GM18870 (cell line): ENCODE results near the gene KANK4.
A peak's percentile ranks its signal among the peaks of the same experiment; 100 is the strongest.
"Not testable (repeated sequence)": the region's sequence is repeated elsewhere in the genome, so short reads cannot be mapped to it uniquely, and the experiment has no call there.

Experiments
- ATAC-seq: cut with Tn5 transposase; IDR thresholded peaks from one replicate; pipeline ENCODE4 v1.9.1; 2021; ENCODE audit warnings: moderate library complexity; ENCODE audit not compliant: unreplicated experiment

KANK4 gene

DNA sequence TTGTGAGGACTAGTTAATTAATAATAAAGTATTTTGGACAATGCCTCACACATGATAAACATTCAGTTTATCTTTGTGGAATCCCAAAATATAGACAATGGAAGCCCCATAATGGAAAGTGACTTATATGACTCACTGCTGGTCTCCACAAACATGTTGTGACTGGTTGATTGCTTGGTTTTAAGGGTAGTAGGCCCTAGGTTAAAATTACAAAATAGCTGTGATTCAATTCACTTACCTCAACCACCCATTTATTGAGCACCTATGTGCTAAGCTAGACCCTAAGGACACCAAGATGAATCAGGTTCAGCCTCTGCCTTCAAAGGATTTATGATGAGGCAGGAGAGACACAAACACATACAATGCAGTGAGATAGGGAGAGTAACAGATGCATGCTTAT lies 42.4 kb downstream of the KANK4 start:
- ATAC-seq, result no peak

DNA sequence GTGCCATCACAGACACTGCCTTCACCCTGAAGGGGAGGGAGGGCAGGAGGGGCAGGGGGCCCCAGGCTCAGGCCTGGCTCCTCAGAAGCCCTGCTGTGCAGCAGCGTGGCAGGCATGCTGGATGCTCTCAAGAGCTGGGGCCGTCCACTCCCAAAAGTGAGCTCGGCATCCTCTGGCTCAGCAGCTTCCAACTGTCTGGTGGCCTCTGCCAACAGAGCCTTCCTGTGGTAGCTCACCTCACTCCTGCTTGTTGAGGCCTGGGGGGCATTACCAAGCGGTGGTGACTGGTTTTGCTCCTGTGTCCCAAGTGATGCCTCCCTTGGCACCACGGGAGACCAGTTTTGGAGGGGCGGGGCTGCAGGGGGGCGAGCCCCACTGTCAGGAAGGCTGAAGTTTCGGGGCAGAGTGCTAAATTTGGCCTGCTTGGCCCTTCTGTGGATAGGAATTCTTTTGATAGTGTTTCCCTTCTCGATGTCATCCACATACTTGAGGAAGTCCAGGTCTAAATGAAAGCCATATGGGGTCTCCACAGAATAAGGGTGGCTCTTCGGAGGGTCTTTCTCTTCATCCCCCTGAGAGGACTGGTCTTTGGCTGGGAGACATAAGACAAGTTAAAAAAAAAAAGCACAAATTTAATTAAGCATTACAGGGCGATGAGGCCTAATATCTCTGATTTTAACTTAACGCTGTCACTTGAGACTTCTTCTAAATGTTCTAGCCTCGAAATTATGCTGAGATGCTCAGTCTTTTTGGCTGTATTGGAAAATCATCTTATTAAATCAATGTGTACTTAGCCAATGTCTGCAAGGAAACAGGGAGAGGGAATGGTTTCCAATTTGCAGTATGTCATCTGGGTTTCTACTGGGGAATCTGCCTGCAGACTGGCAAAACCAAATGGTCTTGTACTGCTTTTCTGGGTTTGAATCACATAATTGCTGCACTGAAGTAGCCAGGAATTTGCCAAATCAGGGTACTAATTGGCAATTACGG lies 44.4 kb downstream of the KANK4 start:
- ATAC-seq, result no peak

DNA sequence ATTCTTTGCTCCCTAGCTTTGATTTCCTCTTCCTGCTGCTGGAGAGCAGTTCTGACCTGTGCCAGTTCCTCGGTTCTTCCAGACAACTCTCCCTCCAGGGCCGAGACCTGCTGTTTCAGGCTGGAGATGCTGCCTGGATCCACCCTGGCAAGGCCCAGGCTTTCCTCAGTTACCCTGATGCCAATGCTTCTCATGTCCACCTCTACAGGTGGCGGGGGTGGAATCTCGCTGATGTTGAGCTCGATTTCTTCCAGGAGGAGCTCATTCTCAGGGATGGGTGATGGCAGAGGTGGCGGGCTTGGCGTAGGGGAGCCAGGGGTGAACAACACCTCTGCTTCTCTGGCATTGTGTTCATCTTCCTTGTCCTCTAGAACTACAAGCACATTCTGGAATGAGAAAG lies 45.3 kb downstream of the KANK4 start:
- ATAC-seq, result no peak

DNA sequence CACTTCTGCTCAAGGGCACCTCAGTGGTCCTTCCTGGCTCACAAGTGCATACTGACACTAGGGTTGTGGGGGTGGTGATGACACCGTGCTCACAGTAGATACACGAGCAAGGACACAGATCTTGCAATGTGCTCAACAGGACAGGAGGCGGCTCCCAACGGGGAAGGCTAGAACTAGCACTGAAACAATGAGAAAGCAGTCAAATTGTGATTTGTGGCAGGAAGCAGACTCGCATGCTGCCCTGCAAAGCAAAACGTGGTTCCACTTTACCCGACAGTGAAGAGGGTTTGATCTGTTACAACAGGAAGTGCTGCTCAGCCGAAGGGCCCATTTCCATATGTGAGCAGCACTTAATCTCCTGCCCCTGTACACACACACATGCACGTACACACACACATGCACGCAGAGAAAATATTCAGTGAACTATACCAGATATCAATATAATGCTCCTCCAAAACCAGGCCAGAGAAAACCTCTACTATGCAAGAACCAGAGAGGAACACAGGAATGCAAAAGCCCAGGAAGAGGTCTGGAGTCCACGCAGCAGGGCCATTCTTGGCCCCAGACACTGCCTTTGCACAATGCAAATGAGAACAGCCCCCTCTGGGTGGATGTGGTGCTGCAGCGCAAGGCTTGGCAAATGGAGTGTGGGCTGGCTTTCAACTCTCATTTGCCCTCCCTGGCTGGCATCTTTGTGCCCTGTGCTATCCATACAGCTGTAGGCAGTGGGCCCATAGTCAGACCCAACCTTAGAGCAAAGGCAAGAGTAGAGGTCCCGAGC lies 47.1 kb downstream of the KANK4 start:
- peak; percentile 89 for ATAC-seq

DNA sequence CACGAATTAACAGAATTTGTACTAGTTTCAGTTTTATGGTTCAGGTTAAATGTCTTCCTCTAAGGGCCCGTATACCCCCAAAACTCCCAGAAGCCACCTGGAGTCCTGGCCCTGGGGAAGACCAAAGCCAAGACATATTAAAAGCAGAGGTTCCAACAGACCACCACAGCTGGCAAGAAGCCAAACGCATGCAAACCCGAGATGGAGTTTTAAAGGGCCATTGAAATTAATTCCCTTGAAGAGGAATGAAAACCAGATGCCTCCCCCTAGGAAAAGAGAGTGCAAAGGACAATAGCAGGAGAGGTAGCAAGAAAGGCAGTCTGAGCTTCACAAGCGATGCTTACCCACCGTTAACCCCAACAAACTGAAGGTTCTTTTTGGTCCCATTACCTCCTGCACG lies 48.1 kb downstream of the KANK4 start:
- ATAC-seq, result no peak

DNA sequence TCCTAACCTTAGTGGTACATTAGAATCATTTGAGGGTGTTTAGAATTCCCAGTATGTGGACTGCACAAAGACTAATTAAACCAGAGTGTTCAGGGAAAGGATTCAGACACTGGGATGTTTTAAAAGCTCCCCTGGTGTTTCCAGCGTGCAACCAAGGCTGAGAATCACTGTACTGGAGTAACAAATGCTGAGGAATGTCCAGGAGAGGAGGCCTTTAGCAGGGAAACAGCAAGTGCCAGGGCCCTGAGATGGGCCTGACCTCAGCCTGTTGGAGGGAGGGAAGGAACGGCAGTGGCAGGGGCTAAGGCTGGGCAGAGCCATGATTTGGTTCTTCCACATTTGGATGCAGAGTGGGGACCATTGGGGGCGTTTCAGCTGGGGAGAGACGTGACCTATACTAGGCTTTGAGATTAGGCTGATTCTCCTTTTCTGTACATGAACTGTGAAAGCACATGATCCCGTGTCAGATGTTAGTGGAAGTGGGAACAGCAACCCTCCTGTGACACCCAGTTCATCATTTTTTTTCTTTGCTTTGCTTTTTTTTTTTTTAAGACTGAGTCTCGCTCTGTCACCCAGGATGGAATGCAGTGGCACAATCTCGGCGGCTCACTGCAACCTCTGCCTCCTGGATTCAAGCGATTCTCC lies 49.3 kb downstream of the KANK4 start:
- no peak for ATAC-seq

DNA sequence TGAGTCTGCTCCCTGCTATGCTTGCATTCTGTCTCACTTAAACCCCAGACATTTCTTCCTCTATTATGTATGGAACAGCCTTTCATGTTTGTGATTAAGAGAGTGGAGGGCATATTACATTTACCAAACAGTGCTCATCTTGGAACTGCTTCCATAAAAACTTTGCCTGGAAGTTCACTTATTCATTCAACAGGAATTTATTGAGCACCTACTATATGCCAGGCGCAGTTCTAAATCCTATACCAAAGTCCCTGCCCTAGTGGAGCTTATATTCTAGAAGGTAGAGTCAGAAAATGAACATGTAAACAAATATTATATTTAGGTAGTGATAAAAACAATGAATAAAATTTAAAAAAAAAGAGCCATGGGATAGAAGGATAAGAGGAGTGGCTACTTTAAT lies 49.8 kb downstream of the KANK4 start:
- ATAC-seq, result no peak

DNA sequence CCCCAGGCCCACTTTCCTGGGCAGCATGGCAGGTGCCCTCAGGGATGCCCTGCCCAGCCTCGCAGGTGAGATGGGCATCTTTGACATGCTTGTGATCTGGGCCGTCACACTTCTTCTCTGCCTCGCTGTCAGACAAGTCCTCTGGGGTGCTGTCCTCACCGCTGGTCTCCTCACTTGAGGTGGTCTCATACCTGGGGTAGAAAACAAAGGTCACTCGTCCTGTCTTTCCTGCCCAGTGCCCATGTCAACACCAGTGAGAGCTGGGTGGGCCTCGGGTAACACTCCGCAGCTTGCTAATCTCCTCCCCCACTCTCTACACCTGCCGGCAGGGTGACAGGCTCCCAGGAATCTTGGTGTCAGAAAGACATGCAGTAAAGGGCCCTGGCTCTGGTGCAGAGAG lies 50.9 kb downstream of the KANK4 start:
- ATAC-seq, result no peak

DNA sequence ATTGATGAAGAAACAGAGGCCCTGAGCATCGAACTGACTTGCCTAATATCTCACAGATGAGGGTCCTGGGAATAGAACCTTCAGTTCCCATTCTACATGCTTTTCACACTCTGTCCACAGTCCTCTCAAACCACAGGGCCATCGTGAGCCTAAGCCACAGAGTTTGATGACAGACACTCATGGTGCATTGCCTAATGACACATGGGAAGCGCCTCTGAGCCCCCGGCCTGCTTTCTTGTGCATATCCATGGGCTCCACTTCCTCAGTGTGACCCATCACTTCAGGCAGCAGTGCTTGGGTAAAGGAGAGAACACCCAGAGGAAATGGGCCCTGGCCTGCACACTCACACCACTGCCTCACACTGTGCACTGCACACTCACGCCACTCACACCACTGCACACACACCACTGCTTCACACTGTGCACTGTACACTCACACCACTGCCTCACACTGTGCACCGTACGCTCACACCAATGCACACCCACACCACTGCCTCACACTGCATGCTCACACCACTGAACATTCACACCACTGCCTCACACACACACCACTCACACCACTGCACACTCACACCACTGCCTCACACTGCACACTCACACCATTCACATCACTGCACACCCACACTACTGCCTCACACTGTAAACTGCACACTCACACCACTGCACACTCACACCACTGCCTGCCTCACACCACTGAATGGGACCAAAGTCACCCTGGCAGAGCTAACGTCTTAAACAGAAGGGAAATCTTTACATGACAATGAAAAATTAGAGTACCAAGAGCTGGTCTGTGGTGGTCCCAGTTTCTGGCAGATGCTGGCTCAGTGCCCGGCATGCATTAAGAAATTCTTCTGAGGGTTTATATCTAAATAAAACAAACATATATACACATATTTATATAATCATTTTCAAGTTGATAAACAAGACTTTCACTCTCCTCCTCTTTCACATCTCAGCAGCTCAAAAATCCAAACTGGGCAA lies 53.0 kb downstream of the KANK4 start:
- no peak for ATAC-seq

DNA sequence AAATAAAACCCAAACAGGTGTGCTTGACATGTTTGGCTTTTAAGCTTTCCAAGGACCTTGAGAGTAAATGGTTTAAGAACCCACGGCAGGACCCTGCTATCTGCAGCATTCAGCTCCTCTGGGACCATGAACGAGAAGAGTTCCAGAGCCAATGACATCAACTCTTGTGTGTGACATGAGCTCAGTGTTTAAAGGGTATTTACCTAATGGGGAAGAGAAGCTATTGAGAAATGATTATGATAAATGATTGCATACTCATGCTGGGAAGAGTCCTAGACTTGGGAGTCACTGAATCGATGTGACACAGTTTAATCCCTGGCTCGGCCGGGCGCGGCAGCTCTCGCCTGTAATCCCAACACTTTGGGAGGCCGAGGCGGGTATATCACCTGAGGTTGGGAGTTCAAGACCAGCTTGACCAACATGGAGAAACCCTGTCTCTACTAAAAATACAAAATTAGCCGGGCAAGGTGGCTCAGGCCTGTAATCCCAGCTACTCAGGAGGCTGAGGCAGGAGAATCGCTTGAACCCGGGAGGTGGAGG lies 55.4 kb downstream of the KANK4 start:
- ATAC-seq, result no peak

DNA sequence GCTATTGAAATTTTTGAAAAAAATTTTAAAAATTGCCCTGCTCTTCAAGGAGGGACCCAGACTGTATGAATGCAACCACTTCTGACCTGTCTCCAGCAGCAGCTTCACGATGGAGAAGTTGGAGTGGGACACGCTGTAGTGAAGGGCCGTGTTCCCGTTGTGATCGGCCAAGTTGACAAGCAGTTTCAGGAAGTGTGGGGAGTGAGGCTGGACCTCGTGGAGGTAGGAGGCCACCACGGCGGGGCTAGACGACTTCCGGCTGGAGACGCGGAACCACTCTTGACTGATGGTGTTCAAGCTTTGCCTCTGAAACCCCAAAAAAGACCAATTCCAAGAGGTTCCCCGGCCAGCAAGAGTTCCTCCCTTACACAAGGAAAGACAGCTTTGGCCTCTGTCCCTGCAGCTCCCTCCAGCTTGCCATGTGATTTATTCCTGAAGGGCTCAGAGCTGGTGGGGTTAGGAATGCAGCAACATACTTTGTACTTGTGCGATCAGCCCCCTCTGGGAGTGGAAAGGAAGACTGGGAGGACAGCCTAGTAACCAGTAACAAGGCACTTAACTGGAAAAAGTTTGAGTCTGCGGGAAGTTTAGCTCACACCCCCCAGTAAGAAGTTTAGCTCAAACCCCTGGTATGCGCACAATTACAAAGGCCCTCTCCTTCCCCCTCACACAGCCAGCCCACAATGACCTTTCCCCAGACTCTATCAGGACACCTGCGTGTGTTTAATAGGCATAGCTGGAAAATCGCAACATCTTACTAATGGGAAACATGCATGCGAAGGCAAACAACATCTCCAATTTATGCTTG lies 56.0 kb downstream of the KANK4 start:
- no peak for ATAC-seq

DNA sequence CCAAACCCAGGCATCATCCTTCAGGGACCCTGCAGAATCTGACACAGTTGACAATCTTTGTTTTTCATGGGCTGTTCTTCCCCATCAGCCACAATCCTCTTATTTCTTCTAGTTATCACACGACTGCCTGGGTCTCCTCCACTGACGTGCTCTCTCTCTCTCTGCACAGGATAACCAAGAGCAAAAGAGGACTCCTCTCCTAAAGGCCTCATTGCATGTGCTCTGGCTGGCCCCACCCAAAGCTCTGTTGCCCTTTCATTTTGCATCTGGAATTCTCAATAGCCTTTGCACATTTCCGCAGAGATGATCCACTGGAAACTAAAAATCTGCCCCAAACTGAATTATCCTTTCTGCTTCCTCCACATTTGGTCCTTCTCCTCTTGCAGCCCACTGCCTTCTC lies 58.5 kb downstream of the KANK4 start:
- no peak for ATAC-seq

DNA sequence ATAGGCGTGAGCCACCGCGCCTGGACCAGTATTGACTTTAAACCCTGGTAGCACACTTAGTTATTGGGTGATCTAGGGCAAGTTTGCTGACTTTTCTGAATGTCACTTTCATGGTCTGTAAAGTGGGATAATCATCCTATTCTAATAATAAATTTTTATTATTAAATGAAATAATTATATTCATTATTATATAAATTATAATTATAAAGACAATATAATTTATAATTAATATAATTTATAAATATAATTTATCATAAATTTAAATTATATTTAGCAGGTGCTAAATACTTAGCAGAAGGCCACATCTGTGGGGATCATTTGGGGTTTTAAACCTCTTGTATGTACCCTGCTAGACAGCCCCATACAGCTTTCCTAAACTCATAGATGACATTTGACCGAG lies 59.7 kb downstream of the KANK4 start:
- ATAC-seq, result no peak

DNA sequence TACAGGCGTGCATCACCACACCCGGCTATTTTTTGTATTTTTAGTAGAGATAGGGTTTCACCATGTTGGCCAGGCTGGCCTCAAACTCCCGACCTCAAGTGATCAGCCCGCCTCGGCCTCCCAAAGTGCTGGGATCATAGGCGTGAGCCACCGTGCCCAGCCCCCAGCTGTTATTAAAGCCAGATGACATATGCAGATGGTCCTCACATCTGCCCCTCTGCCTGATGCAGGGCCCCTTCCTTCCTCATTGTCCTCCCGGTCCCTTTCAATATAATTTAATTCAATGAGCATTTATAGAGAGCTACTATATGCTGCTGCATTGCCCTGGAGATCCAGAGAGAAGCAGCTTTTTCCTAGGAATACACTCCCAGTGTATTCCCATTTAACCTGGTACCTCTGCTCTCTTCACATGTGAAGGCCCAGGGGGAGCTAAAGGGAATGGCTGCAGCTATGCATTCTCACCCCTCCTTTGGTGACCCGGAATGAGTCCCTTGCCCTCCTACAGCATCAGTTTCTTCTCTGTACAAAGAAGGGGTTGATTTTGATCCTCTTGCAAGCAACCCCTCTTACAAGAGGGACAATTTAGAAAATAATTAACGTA lies 69.0 kb downstream of the KANK4 start:
- ATAC-seq, result no peak

DNA sequence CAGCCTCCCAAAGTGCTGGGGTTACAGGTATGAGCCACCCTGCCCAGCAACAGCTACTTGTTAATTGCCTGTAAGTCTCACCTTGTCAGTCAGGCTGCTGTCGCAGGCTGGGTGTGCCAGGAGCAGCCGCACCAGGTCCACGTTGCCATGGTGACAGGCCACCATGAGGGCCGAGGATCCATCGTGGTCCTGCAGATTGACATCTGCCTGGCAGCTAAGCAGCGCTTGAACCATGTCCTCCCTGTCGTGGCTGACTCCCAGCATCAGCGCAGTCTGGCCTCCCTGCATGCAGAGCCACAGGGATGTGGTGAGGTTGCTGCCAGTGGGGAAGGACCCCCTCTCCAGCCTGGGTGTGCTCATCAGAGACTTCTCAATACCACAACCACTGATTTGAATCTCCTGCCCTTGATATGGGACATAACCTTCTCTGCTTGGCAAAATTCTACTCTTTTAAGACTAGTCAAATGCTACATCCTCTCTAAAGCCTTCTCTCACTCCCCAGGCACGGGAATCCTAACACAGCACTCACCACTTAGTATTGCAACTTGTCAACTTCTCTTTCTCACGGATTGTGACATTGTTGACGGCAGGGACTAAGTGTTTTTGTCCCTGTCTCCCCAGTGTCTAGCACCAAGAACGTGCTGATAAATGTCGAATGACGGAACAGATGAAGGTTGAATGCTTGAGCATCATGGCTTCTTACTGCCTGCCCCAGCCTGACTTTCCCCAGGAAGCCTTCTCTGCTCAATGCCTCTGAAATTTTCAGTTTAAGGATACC lies 71.7 kb downstream of the KANK4 start:
- no peak for ATAC-seq

DNA sequence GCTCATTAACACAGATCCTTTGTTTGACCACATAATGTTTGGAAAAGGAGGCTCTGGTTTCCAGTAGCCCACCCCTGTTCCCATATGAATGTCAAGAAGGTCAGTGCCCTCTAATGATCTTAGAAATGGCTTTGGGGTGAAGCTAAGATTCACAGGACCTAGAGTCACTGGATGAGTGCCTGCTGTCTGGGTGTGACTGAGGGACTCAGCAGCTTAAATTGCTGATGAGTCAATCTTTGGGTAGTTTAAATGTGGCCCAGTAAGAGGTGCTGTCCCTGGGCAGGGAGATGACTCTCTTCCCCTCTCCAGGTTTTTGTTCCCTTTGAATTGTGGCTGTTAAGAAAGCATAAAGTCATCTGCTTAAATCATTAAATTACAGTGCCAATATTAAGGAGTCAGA lies 74.0 kb downstream of the KANK4 start:
- no peak for ATAC-seq

DNA sequence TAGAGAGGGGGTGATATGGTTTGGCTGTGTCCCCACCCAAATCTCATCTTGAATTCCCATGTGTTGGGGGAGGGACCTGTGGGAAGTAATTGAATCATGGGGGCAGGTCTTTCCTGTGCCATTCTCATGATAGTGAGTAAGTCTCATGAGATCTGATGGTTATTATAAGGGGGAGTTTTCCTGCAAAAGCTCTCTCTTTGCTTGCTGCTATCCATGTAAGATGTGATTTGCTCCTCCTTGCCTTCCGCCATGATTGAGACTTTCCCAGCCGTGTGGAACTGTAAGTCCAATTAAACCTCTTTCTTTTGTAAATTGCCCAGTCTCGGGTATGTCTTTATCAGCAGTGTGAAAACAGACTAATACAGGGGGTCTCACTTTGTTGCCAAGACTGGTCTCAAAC lies 74.9 kb downstream of the KANK4 start:
- not testable (repeated sequence) for ATAC-seq
